GM21447 (cell line): ENCODE measurements around the gene CSRNP2.
"Not testable (repeated sequence)": the region's sequence is repeated elsewhere in the genome, so short reads cannot be mapped to it uniquely, and the experiment has no call there.

Experiments used
- ATAC-seq: cut with Tn5 transposase; IDR thresholded peaks from one replicate; pipeline ENCODE4 v1.9.1; 2021; ENCODE audit not compliant: unreplicated experiment

CSRNP2 gene

GRCh38 chr12:51078866-51079265 is 4.5 kb downstream of the CSRNP2 start:
- not testable (repeated sequence) for ATAC-seq

- not testable (repeated sequence) for ATAC-seq
Observed at GRCh38 chr12:51078346-51078745, 5.0 kb downstream of the CSRNP2 start.

GRCh38 chr12:51077930-51078329 is 5.5 kb downstream of the CSRNP2 start:
- ATAC-seq = no peak

- ATAC-seq = no peak
Observed at GRCh38 chr12:51076236-51076930, 7.0 kb downstream of the CSRNP2 start.

GRCh38 chr12:51075390-51075789 is 8.0 kb downstream of the CSRNP2 start:
- ATAC-seq = no peak

GRCh38 chr12:51071663-51072062 is 11.7 kb downstream of the CSRNP2 start:
- no peak for ATAC-seq

- no peak for ATAC-seq
Observed at GRCh38 chr12:51070004-51070403, 13.4 kb downstream of the CSRNP2 start.

GRCh38 chr12:51067771-51068170 is 15.6 kb downstream of the CSRNP2 start:
- ATAC-seq = no peak

GRCh38 chr12:51067229-51067628 is 16.2 kb downstream of the CSRNP2 start:
- ATAC-seq = no peak

GRCh38 chr12:51065530-51065929 is 17.9 kb downstream of the CSRNP2 start:
- ATAC-seq = no peak

- ATAC-seq = no peak
Observed at GRCh38 chr12:51062631-51063397, 20.6 kb downstream of the CSRNP2 start.

GRCh38 chr12:51059086-51059485 is 24.3 kb downstream of the CSRNP2 start:
- ATAC-seq = no peak

- no peak for ATAC-seq
Observed at GRCh38 chr12:51056242-51056641, 27.2 kb downstream of the CSRNP2 start.

GRCh38 chr12:51055060-51055459 is 28.3 kb downstream of the CSRNP2 start:
- no peak for ATAC-seq

- ATAC-seq = no peak
Observed at GRCh38 chr12:51051787-51052186, 31.6 kb downstream of the CSRNP2 start.

- no peak for ATAC-seq
Observed at GRCh38 chr12:51049525-51049924, 33.9 kb downstream of the CSRNP2 start.

GRCh38 chr12:51048661-51049251 is 34.6 kb downstream of the CSRNP2 start:
- no peak for ATAC-seq

- peak; percentile 97 for ATAC-seq
Observed at GRCh38 chr12:51047655-51048540, 35.5 kb downstream of the CSRNP2 start, which contains the start of gene LETMD1. TSS of gene LETMD1 (plus strand) at chr12:51048327. CDS start at chr12:51048357, 30 bp downstream.

- ATAC-seq = no peak
Observed at GRCh38 chr12:51036279-51036678, 47.1 kb downstream of the CSRNP2 start.

GRCh38 chr12:51033457-51034089 is 49.8 kb downstream of the CSRNP2 start:
- no peak for ATAC-seq
